GM18520 (cell line): ENCODE measurements around the gene ZNF432.
"Not testable (repeated sequence)": the region's sequence is repeated elsewhere in the genome, so short reads cannot be mapped to it uniquely, and the experiment has no call there.

ENCODE experiments used
- ATAC-seq: cut with Tn5 transposase; IDR thresholded peaks from one replicate; pipeline ENCODE4 v1.9.1; 2021; ENCODE audit not compliant: unreplicated experiment

ZNF432 gene

GRCh38 chr19:52048555-52049501, at the start of gene ZNF432:
Gene ZNF432, minus strand, starts transcription at chr19:52048838. Its CDS starts 1,970 bp downstream, at chr19:52046868.
- peak; percentile 83 for ATAC-seq

- not testable (repeated sequence) for ATAC-seq
These were observed 47.8 kb upstream of the ZNF432 start for GRCh38 chr19:52096416-52096815.

- ATAC-seq = peak; percentile 68
These were observed 46.8 kb upstream of the ZNF432 start, which contains the start of gene ZNF841 for GRCh38 chr19:52095172-52096014. Gene ZNF841, minus strand, starts transcription at chr19:52095765. Its CDS starts 10,964 bp downstream, at chr19:52084801.

GRCh38 chr19:52094526-52095130, 46.0 kb upstream of the ZNF432 start:
- no peak for ATAC-seq

GRCh38 chr19:52086481-52086880, 37.8 kb upstream of the ZNF432 start:
- ATAC-seq = no peak

- ATAC-seq = no peak
These were observed 21.9 kb upstream of the ZNF432 start for GRCh38 chr19:52070496-52070895.

GRCh38 chr19:52069653-52070052, 21.0 kb upstream of the ZNF432 start:
- ATAC-seq = no peak

- ATAC-seq = no peak
These were observed 17.7 kb upstream of the ZNF432 start for GRCh38 chr19:52066258-52066863.

GRCh38 chr19:52065399-52065798, 16.8 kb upstream of the ZNF432 start:
- no peak for ATAC-seq

GRCh38 chr19:52056480-52056879, 7.8 kb upstream of the ZNF432 start:
- ATAC-seq = not testable (repeated sequence)

GRCh38 chr19:52051736-52052135, 3.1 kb upstream of the ZNF432 start:
- ATAC-seq = not testable (repeated sequence)

GRCh38 chr19:52039169-52039568, 9.5 kb downstream of the ZNF432 start:
- ATAC-seq = no peak

GRCh38 chr19:52034051-52034728, 14.4 kb downstream of the ZNF432 start:
- no peak for ATAC-seq

GRCh38 chr19:52028780-52029123, 19.9 kb downstream of the ZNF432 start:
- no peak for ATAC-seq

- peak; percentile 84 for ATAC-seq
These were observed 20.4 kb downstream of the ZNF432 start, which contains the start of gene ZNF614 for GRCh38 chr19:52028027-52028779. Gene ZNF614, minus strand, starts transcription at chr19:52028379. Its CDS starts 2,634 bp downstream, at chr19:52025745.

- not testable (repeated sequence) for ATAC-seq
These were observed 22.2 kb downstream of the ZNF432 start for GRCh38 chr19:52026255-52026990.

- ATAC-seq = not testable (repeated sequence)
These were observed 24.2 kb downstream of the ZNF432 start for GRCh38 chr19:52024478-52024877.

- ATAC-seq = no peak
These were observed 26.4 kb downstream of the ZNF432 start for GRCh38 chr19:52022193-52022592.

GRCh38 chr19:52020506-52020905, 28.1 kb downstream of the ZNF432 start:
- no peak for ATAC-seq
